CD4-positive, alpha-beta T cell treated with Interleukin-4 for 4 hours (primary cell): ENCODE results near the gene PPP1R9A.

Experiments
- DNase-seq: peaks from one replicate; pipeline ENCODE4 v3.0.0-alpha.2; 2020

Gene PPP1R9A

DNA sequence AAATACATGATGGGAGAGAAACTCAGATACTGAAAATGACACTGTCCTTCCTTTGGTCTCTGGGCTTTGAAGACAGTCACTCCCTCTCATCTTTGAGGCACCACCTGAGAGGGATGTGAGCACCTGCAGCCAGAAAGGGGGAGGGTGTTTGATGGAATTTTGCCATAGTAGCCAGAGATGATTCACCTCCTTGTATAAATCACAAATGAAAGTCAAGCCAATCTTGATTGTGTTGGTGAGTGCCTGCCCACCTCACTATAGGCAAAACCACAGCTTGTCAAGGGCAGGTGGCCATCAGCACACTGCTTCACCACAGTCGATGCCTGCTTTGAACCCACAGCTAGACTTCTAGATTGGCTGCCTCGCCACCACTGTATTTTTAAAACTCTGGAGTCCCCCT is 368.7 kb downstream of the PPP1R9A start:
- no peak for DNase-seq

DNA sequence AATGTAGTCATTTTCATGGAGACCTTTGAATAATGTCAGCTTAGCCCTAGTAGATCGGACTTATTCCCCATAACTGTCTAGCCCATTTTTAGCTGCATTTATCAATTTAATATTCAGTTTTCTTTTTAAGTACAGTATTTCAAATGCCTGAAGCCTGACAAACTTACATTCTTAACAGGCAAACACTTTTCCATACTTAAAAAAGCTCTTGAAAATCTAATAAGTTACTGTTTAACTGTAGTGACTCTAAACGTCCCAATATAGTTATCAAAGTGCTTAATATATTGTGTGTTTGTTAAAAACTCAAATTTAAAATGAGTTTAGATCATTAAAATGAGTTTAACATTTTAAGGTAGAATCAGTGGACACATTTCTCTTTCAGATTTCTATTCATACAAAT is 372.0 kb downstream of the PPP1R9A start:
- DNase-seq: no peak

DNA sequence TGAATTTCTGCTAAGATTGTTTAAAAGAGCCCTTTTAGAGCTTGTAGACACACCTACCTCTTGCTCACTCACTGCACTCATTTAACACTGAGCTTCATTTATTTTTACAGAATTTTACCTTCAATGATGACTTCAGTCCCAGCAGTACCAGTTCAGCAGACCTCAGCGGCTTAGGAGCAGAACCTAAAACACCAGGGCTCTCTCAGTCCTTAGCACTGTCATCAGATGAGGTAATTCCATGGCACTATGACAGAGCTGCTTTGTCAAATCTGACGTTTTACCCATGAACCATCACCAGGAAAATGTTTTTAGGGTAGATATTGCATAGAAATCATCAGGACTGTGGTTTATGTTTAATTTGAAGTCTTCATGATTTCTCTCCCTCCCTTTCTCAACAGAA is 378.7 kb downstream of the PPP1R9A start:
- DNase-seq: no peak

DNA sequence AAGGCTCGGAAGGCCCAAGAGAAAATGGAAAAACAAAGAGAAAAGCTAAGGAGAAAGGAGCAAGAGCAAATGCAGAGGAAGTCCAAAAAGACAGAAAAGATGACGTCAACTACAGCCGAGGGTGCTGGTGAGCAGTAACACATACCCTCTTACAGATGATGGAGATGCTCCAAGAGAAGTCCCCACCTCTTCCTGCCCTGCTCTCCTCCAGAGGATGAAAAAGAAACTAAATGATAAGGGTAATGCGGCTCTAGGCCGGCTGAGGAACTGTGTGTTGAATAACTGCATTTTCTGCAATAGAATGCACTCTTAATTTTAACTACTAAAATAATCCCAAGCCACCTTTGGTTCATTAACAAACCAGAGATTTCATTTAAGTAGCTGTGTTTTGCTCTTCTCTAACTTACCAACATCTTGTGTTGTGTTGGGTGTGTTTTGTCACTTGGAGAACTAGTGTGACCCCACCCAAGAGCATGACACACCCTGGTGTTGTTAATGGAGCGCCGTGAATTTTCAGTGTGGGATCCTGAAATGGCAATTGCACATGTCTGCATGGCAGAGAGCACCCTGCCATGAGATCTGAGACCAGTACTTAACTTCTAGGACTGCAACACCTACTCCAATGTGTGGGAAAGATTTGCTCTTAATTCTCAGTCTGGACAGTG is 382.9 kb downstream of the PPP1R9A start:
- no peak for DNase-seq

DNA sequence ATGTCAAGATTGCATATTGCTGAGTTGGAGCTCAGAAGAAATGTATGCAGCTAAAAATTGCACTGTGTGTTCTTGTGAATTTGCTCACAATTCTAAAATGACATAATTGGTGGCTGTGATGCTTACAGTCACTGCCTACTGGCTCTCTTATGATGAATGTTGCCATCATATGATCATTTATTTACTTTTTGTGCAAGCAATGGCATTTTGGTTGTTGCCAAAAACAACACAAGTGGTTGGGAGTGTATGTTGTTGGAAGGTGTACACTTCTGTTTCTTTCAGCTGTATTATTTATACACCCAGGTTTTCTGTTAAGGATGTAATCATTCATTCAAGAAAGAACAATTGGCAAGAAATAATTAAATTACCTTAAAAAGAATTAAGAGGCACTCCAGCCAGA is 388.0 kb downstream of the PPP1R9A start:
- no peak for DNase-seq

DNA sequence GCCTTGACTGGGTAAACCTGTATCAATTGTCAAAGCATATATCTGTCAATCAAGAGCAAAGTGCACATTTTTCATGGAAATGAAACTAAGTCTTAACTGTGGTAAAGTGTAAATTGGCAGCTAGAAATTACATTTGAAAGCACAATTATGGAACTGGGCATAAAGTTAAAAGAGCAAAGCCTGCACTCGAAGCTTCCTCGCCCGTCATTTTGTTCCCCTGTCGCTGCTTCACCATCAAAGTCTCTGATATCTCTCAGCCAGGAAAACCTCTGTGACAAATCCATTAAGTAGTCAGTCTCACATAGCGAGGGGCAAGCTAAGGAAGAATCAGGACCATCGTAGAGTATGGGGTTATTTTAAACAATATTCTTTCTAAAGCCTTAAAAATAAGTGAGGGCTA is 389.1 kb downstream of the PPP1R9A start:
- no peak for DNase-seq

DNA sequence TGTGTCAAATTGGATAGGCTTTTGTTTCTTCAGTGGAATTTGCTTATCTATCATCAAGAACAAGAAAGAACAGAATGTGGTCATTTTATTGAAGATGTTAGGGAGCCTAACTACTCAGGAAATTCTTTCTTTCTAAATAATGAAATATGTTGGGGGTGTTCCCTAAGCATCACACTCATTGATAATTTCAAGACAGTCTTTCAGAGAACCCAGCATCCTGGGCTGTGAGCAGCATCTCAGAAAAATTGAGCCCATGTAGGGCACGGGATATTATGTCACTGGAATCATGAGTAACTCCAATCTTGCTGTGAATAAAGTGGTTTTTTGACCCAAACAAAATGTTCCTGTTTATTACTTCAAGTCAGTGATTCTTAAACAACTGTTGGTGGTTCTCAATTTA is 389.6 kb downstream of the PPP1R9A start:
- no peak for DNase-seq

DNA sequence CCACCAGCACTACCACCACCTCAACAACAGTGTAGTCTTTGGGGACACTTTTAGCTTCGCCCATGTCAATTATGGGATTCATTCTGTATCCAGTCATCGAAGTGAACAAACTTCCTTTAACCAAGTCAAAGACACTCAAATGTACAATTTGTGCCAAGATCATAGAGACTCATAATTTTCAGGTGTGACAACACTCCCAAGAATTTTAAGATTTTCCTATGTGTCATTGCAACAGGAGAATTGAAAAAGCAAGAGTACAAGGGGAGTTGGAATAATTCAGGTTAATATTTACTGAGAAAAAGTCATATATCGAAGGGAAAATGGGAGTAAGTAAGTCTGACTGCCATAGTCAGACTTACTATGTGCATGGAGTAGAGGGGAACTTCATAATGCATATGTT is 390.7 kb downstream of the PPP1R9A start:
- DNase-seq: no peak

DNA sequence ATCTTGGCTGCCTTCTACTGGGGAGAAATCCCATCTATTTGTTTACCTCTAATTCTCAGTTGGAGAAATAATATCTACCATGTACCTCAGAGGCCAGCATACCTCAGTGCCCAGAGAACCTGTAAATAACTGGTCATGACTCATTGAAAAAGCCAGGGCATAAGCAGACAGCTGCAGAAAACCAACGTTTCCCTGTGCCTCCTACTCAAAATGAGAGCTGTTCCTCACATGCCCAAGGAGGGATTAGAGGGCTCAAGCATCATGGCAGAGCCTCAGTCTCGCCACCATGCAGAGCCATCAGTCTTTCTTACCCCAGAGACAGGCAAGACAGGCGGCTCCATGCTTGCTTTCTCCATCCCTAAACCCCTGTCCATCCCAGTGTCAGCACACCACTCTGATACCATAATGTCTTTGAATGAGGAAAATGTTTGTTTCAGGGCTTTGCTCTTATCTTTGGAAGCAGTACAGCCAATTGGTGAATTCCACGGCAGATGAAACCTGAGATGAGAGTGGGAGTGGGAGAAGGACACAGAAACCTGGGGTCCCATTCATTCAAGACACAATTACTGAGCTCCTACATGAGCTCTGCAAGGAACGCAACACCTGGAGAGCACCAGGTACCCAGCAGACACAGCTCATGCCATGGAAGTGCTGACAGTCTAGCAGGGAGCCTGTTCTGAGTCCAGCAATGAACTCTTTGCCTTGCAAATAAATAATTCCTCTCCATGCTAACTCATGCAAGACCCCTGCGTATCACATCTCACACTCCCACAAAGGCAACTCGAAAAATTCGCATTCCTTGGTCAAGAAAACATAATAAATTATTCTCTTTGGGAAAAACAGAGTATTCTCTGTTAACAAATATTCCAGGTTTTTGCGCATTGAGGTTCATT is 395.9 kb downstream of the PPP1R9A start:
- DNase-seq: no peak

DNA sequence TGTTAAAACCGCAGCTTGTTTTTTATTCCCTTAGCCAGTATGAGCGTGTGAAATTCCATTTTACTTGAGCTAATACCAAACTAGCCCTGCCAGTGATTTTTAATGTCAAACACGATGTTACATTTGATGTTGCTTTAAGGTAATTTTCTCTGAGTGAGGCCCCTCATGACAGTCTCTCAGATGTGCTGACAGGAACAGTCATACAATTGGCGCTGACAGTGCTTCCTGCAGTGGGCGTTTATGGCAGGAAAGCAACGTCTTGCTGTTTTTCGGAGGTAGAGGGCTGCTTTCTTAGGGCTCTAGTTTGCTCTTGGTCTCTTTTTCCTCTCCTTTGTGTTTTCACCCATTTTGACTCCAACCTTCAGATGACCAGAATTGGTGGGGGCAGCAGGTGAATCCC is 397.6 kb downstream of the PPP1R9A start:
- DNase-seq: no peak

DNA sequence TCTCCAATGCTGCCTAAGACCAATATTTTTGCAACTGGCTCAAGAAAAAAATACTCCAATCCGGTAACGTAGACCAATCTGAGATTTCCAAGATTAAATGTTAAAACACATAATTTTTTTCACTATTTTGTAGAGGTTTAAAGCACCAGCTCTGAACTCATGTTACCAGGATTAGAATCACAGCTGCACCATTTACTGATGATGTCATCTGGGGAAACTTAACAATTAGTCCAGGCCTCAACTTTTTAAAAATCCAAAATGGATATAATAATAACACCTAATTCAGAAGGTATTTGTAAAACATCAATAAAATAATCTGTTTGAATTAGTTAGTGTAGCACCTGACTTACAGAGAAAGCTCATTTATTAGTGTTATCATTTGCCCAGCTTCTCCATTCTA is 402.6 kb downstream of the PPP1R9A start:
- DNase-seq: no peak

DNA sequence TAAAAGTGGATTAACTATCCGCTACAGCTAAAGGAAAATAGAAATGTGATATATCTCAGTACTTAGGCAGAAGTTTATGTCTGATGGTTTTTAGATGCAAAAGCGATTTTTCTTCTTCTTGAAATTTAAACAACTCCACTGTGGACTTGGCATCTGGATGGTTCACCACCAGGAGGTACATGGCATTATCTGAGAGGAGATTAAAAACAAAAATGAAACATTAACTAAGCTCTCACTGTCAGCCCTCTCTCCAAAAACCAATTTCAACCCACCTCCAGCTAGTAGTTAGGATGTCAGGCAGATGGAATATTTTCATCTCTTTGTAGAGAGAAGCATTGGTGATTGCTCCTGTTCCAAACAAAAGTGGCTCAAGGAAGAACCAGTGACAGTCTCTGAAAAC is 404.0 kb downstream of the PPP1R9A start:
- DNase-seq: no peak

DNA sequence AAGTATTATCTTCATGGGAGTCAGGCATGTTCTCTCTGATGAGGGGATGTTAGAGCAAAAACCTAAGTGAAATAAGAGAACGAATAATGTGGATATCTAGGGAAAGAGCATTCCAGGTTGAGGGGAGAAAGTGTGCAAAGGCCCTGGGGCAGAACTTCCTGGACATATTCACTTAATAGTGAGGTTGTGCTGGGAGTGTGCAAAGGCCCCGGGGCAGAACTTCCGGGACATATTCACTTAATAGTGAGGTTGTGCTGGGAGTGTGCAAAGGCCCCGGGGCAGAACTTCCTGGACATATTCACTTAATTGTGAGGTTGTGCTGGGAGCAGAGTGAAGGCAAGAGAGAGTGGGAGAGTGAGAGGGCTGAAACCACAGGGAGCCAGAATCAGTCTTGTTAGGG is 405.2 kb downstream of the PPP1R9A start:
- DNase-seq: no peak

DNA sequence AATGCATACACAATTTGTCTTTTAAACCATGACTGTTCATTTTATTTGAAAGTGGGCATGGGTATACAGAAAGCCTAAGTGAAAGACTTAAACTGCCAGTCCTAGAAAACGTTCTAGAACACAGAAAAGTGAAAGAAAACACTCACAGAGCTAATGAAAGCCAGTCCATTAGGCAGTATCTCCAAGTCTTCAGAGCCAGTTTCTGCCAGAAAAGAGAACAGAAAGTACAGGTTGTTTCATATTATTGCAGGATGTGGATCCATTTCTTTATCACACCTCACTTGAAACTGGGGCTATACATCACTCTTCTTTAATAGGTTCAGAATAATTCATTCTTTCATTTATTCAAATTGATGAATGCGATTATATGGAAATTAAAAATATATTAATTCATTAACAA is 409.2 kb downstream of the PPP1R9A start:
- no peak for DNase-seq

DNA sequence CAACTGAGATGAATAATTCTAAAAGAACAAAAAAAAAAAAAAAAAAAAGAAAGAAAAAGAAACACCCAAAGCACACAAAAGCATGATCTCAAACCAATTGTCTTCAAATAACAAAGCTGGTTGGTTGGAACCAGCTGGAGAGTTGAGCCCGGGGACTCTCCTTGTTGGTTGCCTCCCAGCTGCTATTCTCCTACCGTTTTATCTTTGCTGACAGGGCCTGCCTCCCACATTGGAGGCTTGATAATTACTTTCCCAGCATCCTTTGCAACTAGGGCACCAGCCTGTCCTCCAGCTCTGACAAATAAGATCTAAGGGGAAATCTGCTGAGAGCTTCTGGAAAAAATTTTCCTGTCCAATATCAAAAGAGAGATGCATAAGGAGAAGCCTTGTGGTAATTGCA is 410.2 kb downstream of the PPP1R9A start:
- DNase-seq: no peak

DNA sequence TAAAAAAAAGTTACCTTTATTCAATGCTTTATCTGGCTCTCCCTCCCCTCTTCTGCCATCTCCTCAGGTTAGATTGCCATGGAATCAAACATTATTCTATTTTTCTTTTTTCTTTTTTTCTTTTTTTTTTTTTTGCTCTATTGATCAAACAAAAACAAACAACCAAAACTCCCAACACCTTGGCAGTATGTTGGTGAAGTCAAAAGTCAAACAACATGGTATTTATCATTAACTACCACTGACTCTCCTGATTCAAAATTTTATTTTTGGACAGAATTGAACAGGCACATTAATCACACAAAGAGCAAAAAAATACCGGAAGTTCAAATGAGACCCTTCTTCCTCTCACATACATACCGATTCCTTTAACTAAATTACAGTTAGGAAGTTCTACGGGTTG is 410.6 kb downstream of the PPP1R9A start:
- no peak for DNase-seq

DNA sequence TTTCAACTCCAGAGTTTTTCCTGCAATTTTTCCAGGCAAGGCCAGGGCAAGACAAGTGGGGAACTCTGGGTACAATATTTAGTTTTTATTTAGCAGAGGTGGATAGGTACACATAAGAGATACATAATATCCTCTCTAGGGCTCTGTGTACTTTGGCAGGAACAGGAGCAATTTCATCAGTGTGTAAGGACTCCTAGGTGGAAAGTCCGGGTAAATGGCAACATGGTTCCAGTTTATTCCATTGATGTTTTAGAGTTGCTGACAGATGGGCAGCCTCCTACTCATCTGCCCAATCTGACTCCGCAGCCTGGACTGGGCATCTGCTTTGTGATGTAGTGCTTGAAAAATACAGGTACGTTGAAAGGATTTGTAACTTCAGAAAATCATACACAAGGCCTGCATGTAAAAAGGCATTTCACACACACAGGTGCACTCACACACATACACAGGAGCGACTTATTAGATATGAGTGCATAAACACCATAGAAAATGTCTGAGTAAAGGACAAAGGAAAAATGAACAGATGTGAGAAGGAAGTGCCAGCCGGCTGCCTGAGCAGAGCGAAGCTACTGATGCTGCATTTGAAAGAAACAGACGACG is 411.2 kb downstream of the PPP1R9A start:
- no peak for DNase-seq

DNA sequence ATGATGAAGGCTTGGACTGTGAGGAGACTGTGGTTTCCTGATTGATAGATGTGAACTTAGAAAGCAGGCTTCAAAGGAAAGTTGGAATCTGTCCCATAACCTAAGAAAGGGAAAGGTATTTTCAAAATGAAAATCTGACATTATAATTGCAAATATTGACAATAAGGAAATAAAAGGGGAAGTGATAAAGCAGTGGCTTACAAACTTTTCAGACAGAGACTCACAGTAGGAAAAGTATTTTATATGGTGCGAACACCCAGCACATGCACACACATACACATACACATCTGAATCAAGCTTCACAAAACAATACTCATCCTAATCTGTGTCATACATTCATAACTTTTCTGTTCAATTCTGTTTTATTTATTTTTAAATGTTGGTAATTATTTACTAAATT is 412.2 kb downstream of the PPP1R9A start:
- DNase-seq: no peak

DNA sequence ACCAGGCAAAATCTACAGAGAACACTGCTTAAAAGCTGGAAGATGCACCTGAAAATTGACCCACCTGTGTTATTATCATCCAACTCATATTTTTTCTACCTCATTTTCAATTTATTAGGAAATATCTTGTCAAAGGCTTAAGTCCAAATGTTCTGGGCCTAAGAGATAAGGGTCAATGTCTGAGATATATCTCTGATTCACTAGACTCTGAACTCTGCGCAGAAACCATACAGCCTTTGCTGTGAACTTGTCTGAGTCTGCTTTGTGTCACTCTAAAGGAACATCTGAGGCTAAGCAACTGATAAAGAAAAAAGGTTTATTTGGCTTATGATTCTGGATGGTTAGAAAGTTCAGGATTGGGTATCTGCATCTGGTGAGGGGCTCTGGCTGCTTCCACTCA is 413.3 kb downstream of the PPP1R9A start:
- DNase-seq: no peak

DNA sequence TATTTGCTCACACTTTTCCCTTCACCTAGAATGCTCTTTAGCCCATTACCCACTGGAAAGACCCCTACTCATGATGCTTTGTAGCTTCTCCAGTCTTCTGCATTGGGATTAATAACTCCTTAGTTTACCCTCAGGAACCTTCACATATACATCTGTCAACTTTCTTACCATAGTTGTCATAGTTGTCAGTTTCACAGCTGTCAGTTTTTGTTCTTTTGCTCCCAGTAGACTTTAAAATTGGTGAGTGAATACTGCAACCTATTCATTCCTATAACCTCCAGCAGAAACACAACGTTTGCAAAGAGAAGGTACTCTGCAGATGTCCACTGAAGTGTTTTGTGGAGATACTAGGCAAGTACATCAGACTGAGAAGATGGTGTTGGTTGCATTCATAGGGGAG is 414.3 kb downstream of the PPP1R9A start:
- DNase-seq: no peak

DNA sequence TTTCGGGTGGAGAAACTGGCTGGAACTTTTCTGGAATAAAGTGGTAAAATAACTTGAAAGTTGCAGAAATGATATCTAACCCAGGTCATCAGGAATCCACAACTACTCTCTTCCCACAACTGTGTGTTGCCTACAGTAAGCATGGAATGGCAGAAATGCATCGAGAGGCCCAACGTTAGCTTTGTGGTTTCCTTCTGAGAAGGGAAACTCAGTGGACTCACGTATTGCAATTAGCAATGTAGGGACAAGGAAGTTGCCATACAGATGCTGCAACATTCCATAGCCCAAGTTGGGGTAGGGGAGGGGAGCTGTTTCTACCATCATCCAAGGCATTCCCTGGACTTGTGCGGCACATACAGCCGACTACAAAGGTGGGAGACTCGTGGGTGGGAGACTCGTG is 415.0 kb downstream of the PPP1R9A start:
- no peak for DNase-seq

DNA sequence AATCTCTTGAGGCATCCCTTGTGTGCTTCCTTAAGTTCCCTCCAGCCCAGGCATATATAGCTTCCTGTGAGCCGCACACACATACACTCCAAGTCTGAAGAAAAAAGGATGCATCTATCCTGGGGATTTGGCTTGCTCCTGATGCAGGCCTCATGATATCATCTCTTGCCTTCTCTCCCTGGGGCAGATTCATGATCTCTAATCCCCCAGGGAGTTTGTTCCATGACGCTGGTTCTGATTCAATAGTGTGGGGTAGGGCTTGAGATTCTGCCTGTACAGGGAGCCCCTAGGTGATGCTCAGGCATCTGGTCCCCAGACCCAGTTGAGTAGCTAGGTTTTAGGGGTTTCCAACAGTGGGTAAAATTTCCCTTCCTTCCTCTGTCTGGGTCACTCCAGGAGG is 415.5 kb downstream of the PPP1R9A start:
- no peak for DNase-seq

DNA sequence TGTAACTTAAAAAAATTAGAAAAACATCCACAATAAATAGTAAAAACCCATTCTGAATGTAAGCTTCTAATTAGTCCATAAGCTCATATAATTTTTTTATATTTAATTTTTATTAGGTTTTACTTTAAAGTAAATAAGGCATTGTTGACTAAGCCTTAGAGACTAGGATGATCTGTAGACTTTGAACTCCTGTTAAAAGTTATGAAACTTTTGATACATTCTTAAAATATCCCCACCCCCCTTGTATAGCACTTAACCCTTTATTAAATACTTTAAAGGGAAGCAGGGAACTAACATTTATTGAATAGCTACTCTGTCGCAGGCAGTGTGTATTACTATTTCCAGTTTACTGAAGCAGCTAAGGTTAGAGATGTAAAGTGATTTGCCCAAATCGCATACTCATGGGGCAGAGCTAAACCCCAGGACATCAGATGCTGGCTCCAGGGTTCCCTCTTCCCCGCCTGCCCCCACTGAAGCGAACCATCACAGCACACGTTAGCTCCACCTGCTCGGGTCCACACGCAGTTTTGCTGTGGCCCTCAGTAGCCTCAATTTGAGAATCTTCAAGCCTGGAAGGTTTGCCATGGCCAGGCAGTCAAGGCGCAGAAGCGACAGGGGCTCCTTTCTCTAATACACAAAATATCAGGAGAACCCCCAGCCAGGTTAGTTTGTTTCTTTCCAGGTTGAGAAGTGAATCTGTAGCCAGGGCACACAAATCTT is 416.2 kb downstream of the PPP1R9A start:
- DNase-seq: no peak

DNA sequence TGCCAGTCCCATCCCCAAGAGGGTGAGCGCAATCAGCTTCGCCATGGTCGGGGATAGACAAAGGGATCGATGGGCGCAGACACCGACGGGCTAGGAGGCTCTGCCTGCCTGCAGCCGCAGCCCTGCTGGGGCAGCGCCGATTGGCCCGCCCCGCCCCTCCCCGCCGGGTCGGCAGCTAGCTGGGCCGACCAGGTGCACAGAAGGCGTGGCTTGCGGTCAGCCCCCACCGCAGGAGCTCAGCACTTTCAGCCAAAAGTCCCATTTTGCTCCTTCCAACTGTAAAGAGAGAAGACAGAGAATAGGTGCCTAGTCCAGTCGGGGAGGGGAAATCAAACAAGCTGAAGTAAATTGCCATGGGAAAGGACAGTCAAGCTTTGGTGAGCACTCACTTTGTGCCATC is 417.0 kb downstream of the PPP1R9A start, which contains the start of gene PON1:
Gene PON1 (minus strand): TSS at position 102 of the 400 bp plus-strand sequence. CDS start 57 bp downstream, at position 45.
- DNase-seq: no peak
